Spinal cord (tissue), 10 donors: ENCODE measurements around the gene ENTR1. TPM values are rescaled to one million over a fixed set of nuclear protein-coding genes. Genes with fewer than 3 reads are reported as not detected.

Source experiments
- DNase-seq, 6 donors: peaks; one replicate each; pipeline versions ENCODE4 v3.0.0 to v3.0.0-alpha.2; 2013 to 2015; ENCODE audit warnings: low spot score in 6 of 6, low read depth in 4 of 6
- H3K27ac ChIP-seq: one replicate; pipeline ENCODE4 v1.5.1; 2013; ENCODE audit warnings: low read depth, low read length, control low read depth
- H3K27me3 ChIP-seq: one replicate; pipeline ENCODE4 v1.6.1; 2013; ENCODE audit warnings: low read length; ENCODE audit not compliant: control insufficient read depth, insufficient read depth
- H3K36me3 ChIP-seq: one replicate; pipeline ENCODE4 v1.6.1; 2013; ENCODE audit warnings: low read length; ENCODE audit not compliant: control insufficient read depth, insufficient read depth
- H3K4me1 ChIP-seq: one replicate; pipeline ENCODE4 v1.6.1; 2013; ENCODE audit warnings: low read length; ENCODE audit not compliant: control insufficient read depth, insufficient read depth
- H3K4me3 ChIP-seq: one replicate; pipeline ENCODE4 v1.5.1; 2013; ENCODE audit warnings: low read depth, low read length, control low read depth
- H3K9me3 ChIP-seq: one replicate; pipeline ENCODE4 v1.6.1; 2013; ENCODE audit warnings: low read length; ENCODE audit not compliant: control insufficient read depth, insufficient read depth
- WGBS: methylation state at CpG from one replicate; pipeline ENCODE4 v1.1.5; 2013; ENCODE audit warnings: missing lambda C conversion rate; ENCODE audit not compliant: insufficient coverage; 5-methylcytosine and 5-hydroxymethylcytosine counted together
- polyA plus RNA-seq, 2 donors: library from polyadenylated mRNA; unstranded; fragments of 120-200 nt; gene quantifications; one replicate each; pipeline ENCODE4 v1.2.1, GENCODE V29; 2013; ENCODE audit not compliant: insufficient read length in 2 of 2
- total RNA-seq, 2 donors: library from RNA; depleted of rRNA in 1 of 2; stranded (reverse); fragments of 120-200 nt in 1 of 2; fragments of >200 nt in 1 of 2; gene quantifications; one replicate each; pipeline versions ENCODE4 v1.2.3 to v1.2.4, GENCODE V29; 2013 to 2014
- donor health status: healthy.

ENTR1 gene
- total and polyA plus RNA-seq, 4 donors, result 22.9 to 69.7 (median 42.7) TPM

DNA sequence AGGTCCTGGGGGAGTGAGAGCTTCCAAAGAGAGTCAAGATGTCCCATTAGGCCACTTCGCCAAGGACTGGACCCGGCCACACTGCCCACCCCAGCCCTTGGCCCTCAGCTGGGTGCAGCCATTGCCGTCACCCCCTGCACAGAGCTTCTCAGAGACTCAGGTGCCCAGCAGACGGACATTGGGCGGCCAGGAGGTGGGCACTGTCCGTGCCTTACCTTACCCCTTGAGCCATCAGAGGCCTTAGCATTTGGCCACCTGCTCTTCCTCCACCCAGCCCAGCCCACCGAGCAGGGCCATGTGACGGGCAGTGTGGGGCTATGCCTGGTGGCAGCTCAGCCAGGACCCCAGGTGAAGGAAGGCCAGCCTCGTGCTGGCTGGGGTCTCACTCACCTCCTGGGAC lies 43.6 kb downstream of the ENTR1 start:
- Histone ChIP-seq H3K27me3 (peaks cover 2% of the 10 kb centered on the region), H3K36me3 (peaks cover 46% of the 10 kb centered on the region), H3K27ac (no peak overlapping the region), H3K4me3 (no peak overlapping the region), H3K9me3 (no peaks in the 10 kb centered on the region), H3K4me1 (peaks cover 35% of the 10 kb centered on the region)
- 93% methylated on average over 8 of the region's 9 CpGs for WGBS
- no peak for DNase-seq

DNA sequence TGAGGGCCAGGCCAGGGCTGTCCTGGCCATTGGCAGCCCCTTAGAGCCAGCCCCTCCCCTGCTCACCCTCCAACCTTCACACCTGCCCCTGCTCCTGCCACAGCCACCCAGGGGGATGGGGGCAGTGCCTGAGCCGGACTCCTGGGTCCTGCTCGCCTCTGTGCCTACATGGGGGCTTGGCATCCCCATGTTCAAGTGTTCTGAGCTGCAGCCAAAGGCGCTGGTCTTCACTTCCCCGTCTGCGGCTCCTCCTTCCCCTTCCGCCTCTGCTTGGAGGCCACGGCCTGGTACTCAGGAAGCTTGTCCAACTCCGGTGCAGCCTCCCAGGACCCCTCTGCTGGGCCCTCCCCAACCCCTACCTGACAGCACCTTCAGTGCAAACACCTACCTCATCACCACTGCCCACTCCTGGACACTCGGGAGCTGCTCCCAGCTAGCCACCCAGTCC lies 44.6 kb downstream of the ENTR1 start:
- Histone ChIP-seq H3K4me1 (peaks cover 45% of the 10 kb centered on the region), H3K9me3 (no peaks in the 10 kb centered on the region), H3K36me3 (peaks cover 48% of the 10 kb centered on the region), H3K27ac (no peak overlapping the region), H3K27me3 (peaks cover 2% of the 10 kb centered on the region), H3K4me3 (no peak overlapping the region)
- no peak for DNase-seq
- 76% methylated on average over 9 of the region's 9 CpGs for WGBS

DNA sequence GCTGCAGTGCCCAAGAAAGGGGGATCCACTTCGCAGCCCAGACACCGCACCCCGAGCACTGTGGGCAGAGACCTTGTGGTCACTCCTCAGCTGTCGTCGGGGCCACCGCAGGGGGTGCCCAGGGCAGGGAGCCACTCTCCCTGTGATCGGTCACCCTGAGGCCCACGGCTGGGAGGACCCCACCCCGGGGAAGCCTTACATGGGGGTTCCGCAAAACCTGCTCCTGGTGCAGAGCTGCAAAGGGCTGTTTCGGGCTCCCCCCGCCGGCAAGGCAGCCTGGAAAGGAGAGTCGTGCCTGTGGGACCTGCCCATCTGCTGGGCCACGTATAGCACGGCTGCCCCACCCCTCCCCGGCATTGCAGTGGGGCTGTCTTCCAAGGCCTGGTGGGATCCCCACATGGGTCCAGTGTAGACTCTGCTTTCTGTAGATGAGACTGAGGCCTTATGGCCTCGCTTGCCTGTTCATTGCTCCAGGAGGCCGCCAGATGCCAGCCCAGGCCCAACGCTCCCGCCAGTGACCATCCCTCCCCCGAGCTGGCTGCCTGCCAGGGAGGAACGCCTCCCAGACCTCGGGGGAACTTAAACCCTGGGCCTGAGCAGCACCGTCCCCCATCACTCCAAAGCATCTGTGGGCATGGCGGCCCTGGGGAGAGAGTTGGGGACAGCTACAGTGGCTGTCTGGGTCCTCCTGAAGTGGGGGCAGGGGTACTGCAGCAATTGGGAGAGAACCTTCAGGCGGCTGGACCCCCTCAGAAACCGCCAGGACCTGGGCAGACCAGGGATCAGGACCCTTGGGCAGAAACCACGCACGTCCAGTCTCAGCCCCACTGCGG lies 45.3 kb downstream of the ENTR1 start:
- H3K4me3 ChIP-seq, result no peak overlapping the region
- DNase-seq, result peak in 1 of 6 donors; percentile 34
- 66% methylated on average over 30 of the region's 31 CpGs for WGBS
- peaks cover 2% of the 10 kb centered on the region for H3K27me3 ChIP-seq
- H3K4me1 ChIP-seq, result peaks cover 52% of the 10 kb centered on the region
- peaks cover 48% of the 10 kb centered on the region for H3K36me3 ChIP-seq
- H3K27ac ChIP-seq, result no peak overlapping the region
- no peaks in the 10 kb centered on the region for H3K9me3 ChIP-seq

DNA sequence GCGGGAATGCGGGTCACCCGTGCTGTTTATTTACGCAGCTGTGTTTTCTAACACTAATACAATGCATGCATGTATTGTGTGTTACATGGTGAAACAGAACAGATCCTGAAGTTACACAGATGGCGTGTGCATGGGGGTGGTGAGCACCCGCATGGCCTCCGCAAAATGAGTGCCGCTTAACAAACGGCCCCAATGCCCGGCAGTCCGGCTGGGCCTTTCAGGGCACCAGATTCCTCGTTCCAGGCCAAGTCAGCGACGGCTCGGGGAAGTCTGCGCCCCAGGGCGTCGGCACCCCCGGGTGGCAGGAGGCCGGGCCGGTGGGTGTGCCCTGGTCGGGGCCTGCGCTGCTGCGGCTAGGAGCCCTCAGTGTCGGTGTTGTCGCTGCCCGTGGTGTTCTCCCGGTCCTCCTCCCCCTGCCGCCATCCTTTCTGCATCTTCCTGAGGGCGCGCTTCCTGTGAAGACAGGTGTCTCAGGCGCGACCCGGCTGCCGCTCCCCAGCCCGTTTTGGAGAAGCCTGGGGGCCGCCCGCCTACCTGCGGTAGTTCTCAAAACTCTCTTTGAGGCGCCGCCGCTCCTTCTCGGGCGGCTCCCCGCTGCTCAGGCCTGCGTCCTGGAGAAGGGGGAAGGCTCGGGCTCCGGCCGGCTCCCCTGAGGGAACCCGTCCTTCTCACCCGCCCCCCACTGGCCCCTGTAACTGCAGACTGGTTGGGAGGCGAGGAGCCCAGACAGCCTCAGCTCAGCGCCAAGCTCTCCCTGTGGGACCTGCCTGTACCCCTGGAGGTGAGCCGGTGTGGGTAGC lies 46.3 kb downstream of the ENTR1 start:
- no peak overlapping the region for H3K4me3 ChIP-seq
- H3K36me3 ChIP-seq, result peaks cover 51% of the 10 kb centered on the region
- H3K27me3 ChIP-seq, result peaks cover 2% of the 10 kb centered on the region
- 24% methylated on average over 48 of the region's 54 CpGs for WGBS
- H3K27ac ChIP-seq, result no peak overlapping the region
- peak in 1 of 6 donors; percentile 11 for DNase-seq
- no peaks in the 10 kb centered on the region for H3K9me3 ChIP-seq
- H3K4me1 ChIP-seq, result peaks cover 53% of the 10 kb centered on the region

DNA sequence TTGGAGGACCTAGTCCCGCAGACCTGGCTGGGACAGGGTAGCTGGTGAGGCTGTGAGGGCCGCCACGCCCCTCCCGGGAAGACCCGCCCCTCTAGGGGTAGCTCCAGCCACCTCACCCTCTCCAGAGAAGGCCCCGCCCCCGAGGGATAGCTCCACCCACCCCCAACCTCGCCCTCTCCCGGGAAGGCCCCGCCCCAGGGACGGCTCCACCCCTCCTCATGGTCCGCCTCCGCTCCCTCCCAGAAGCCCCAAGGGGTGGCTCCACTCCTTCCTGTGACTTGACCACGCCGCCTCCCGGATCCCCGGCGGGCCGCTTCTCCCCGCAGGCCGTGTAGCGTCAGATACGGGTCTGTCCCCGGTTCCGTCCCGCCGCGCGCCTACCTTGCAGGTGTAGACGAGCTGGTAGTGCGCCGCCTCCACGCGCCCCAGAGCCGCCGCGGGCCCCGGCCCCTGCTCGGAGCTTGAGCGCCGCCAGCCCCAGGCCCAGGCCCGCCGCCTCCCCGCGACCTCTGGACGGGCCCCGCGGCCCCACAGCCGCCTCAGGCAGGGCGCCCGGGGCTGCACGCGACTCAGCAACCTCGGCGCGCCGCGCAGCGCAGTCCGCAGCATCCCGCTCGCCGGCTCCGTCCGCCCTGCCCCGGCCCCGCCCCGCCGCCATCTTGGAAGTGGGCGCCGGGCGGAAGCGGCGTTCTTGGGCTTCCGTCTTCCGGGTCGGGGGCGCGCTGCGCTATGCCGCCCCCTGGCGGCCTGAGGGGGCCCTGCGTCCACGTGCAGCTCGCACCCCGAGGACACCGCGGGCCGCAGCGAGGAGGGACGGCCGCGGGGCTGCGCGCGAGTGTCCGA lies 47.1 kb downstream of the ENTR1 start, which contains the start of gene DNLZ:
Gene DNLZ (minus strand): TSS at position 639 of the 843 bp plus-strand sequence. CDS start 30 bp downstream, at position 609.
- Histone ChIP-seq H3K4me3 (peak within 1 kb of the TSS; percentile 68), H3K4me1 (peaks cover 53% of the 10 kb centered on the region), H3K27me3 (peaks cover 2% of the 10 kb centered on the region), H3K9me3 (no peaks in the 10 kb centered on the region), H3K27ac (peak within 1 kb of the TSS; percentile 67), H3K36me3 (peaks cover 59% of the 10 kb centered on the region)
- WGBS, result under 1% methylated on average over 94 of the region's 97 CpGs
- DNase-seq, result peak in 5 of 6 donors; percentile 68 to 96 (median 84)

DNA sequence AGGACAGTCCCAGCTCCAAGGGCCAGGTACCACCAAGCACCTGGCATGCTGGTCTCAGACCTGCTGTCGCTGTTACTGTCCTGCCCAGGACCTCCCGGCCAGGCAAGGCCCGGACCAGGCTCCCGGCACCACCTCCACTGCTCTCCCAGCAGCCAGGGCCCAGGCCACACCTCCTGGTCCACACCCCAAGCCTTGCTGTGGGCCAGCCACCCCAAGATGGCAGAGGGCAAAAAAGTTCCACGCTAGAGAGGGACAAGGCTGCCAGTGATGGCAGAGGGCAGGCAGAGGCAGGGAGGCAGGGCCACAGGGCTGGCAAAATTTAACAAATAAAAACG lies 48.0 kb downstream of the ENTR1 start:
- WGBS, result 98% methylated on average over 5 of the region's 6 CpGs
- H3K4me3 ChIP-seq, result peak overlapping the region; percentile 68
- no peaks in the 10 kb centered on the region for H3K9me3 ChIP-seq
- peaks cover 2% of the 10 kb centered on the region for H3K27me3 ChIP-seq
- H3K27ac ChIP-seq, result no peak overlapping the region
- DNase-seq, result no peak
- peaks cover 53% of the 10 kb centered on the region for H3K4me1 ChIP-seq
- H3K36me3 ChIP-seq, result peaks cover 66% of the 10 kb centered on the region

DNA sequence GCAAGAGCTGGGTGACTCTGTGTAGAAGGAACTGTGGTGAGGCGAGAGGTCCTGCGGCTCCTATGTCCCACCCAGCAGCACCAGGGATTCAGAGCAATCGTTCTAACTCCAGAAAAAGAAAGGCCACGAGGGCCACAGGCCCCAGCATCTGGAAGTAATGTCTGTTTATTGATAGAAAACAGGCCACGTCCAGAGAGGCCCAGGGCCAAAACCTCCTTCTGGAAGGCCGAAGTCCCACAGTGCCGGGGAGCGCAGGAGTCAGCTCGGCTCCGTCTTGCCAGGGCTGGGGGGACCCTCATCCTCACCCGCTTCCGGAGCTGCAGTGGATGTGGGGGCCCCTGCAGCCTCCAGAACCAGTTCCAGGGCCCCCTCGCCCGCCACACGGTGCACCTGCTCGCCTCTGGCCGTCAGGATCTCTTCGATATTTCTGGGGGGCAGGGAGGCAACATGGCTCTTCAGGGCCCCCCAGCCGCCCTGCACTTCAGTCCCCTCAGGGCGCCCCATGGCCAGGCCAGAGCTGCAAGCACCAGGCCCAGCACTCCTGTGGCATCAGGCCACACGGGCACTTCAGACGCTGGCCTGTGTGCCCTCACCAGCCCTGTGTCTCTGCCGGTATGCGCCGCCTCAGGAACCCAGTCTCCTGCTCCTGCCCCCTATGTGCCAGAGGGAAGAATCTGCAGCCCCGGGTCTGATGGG lies 48.5 kb downstream of the ENTR1 start:
- Histone ChIP-seq H3K36me3 (peaks cover 68% of the 10 kb centered on the region), H3K4me1 (peaks cover 53% of the 10 kb centered on the region), H3K4me3 (no peak overlapping the region), H3K27ac (no peak overlapping the region), H3K9me3 (no peaks in the 10 kb centered on the region), H3K27me3 (peaks cover 2% of the 10 kb centered on the region)
- WGBS, result 92% methylated on average over 24 of the region's 26 CpGs
- DNase-seq, result no peak

DNA sequence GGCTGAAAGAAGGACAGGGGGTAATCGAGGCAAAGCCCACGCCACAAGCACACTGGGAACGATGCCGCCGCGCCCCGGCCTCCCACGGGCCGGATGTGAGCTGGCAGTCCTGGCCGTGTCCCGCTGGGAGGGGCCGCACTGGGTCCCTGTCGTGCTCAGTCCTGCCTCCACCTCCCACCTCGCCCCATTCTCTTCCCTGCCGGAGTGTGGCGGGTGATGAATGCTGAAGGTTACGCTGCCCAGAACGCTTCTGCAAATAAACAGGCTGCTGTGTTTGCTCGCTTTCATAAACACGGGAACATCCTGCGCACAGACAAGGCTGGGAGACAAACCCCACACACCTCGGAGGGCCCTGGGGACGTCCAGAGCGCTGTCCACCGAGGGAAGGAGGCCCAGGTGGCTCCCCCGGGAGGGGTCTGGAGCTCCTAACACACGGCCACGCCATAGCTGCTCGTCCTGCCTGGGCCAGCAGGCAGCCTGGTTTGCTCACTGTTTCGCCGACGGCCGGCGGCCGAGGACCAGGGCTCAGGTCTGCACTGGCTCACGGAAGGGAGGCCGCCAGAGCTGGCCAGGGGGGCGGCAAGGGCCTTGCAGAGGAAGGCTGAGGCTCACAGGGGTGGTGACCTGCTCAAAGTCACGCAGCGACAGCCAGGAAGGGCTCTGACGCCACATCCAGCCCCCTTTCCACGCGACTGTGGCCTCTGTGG lies 49.2 kb downstream of the ENTR1 start:
- Histone ChIP-seq H3K9me3 (no peaks in the 10 kb centered on the region), H3K4me1 (peaks cover 53% of the 10 kb centered on the region), H3K27ac (no peak overlapping the region), H3K36me3 (peaks cover 72% of the 10 kb centered on the region), H3K27me3 (peaks cover 2% of the 10 kb centered on the region), H3K4me3 (no peak overlapping the region)
- peak in 1 of 6 donors; percentile 15 for DNase-seq
- 81% methylated on average over 40 of the region's 43 CpGs for WGBS
